Transverse colon (tissue), 4 donors: ENCODE data around the gene ZSCAN5B. TPM values are rescaled to one million over a fixed set of nuclear protein-coding genes. Genes with fewer than 3 reads are reported as not detected.

Experiments used
- DNase-seq: peaks from one replicate; pipeline ENCODE4 v3.0.0-alpha.2; 2019
- H3K27ac ChIP-seq, 4 donors: fragments of 200-600 bp; sonication (generic); 2 replicates each; pipeline ENCODE4 v1.5.1; 2016 to 2018; ENCODE audit warnings: inconsistent platforms in 4 of 4
- H3K27me3 ChIP-seq: fragments of 200-600 bp; sonication (generic); 2 replicates; pipeline ENCODE4 v1.5.1; 2017; ENCODE audit warnings: inconsistent platforms
- H3K36me3 ChIP-seq, 4 donors: fragments of 200-600 bp; sonication (generic); 2 replicates each; pipeline ENCODE4 v1.5.1; 2017 to 2019; ENCODE audit warnings: inconsistent platforms in 4 of 4
- H3K4me1 ChIP-seq, 4 donors: fragments of 200-600 bp; sonication (generic); 2 replicates each; pipeline ENCODE4 v1.5.1; 2017 to 2020; ENCODE audit warnings: inconsistent platforms in 4 of 4
- H3K4me3 ChIP-seq, 4 donors: fragments of 200-600 bp; sonication (generic); 1 replicate in 1 of 4; 2 replicates in 3 of 4; pipeline versions ENCODE4 v1.5.1 to v1.6.1; 2017 to 2019; ENCODE audit warnings: inconsistent platforms in 4 of 4
- H3K9me3 ChIP-seq, 2 donors: fragments of 200-600 bp; sonication (generic); 2 replicates each; pipeline ENCODE4 v1.5.1; 2017 to 2019; ENCODE audit warnings: inconsistent platforms in 2 of 2
- EP300 ChIP-seq: sonication (generic); formaldehyde crosslinking; IDR thresholded peaks from one replicate; pipeline ENCODE4 v1.6.1; 2017; ENCODE audit warnings: antibody characterized with exemption, low read depth
- POLR2A ChIP-seq: fragments of 450-650 bp; IDR thresholded peaks from one replicate; pipeline ENCODE4 v1.6.1; 2016; ENCODE audit warnings: antibody characterized with exemption, mild to moderate bottlenecking, moderate library complexity
- POLR2AphosphoS5 ChIP-seq, 3 donors: sonication (generic); formaldehyde crosslinking; IDR thresholded peaks; one replicate each; pipeline ENCODE4 v1.6.1; 2016; ENCODE audit warnings: antibody characterized with exemption in 3 of 3
- WGBS, 2 donors: methylation state at CpG; one replicate each; pipeline ENCODE4 v1.1.5; 2018; ENCODE audit warnings: low coverage in 1 of 2; 5-methylcytosine and 5-hydroxymethylcytosine counted together
- in situ Hi-C, 4 donors: fragments of 200-750 bp; cut with MboI; loops; one replicate each; pipeline versions ENCODE4 v1.15.0 to v1.15.1; 2017; ENCODE audit warnings: low sequenced_read_pairs in 3 of 4, low pct_ligation_motif_present in 1 of 4, low pct_unique_long_range_greater_than_20kb in 1 of 4
- intact Hi-C: fragments of 100-400 bp; cut with DNase I; formaldehyde crosslinking; loops from one replicate; pipeline ENCODE4 v1.15.1; 2023; ENCODE audit warnings: low total_unique reads
- total RNA-seq, 4 donors: library from RNA; depleted of rRNA; stranded (reverse); fragments of >200 nt; gene quantifications; one replicate each; pipeline ENCODE4 v1.1.0, GENCODE V29; 2016
- TF ChIP-seq, protein P1 (sequence below), 5 experiments: fragments of 200-600 bp in 3 of 5; fragments of 450-650 bp in 2 of 5; sonication (generic) in 3 of 5; IDR thresholded peaks; 1 replicate in 2 of 5; 2 replicates in 3 of 5; pipeline ENCODE4 v1.5.1; 2016 to 2017; ENCODE audit warnings: antibody characterized with exemption in 5 of 5, inconsistent platforms in 3 of 5, mild to moderate bottlenecking in 2 of 5, moderate library complexity in 1 of 5

The ZSCAN5B gene
- total RNA-seq, 4 donors from 2014 or later, result not detected

GRCh38 chr19:56144831-56145230 is 52.8 kb downstream of the ZSCAN5B start:
- no peaks in the 10 kb centered on the region for H3K9me3 ChIP-seq
- in situ Hi-C loops (no loop called here), intact Hi-C loops (no loop called here)
- no peak overlapping the region for H3K27ac ChIP-seq
- H3K4me3 ChIP-seq, result no peak overlapping the region
- 89 to 100% methylated on average over 2 to 12 of the region's 12 CpGs for WGBS, 2 donors
- H3K36me3 ChIP-seq, result peaks cover 0 to 7% (median 0%) of the 10 kb centered on the region in 4 donors
- no peaks in the 10 kb centered on the region for H3K27me3 ChIP-seq
- no peak for DNase-seq
- peaks cover 0 to 25% (median 22%) of the 10 kb centered on the region in 4 donors for H3K4me1 ChIP-seq
- TF ChIP-seq POLR2A (no peak), EP300 (no peak), POLR2AphosphoS5 (IDR thresholded peaks at IDR 0.05) (no peak)
- TF ChIP-seq, protein P1, sequence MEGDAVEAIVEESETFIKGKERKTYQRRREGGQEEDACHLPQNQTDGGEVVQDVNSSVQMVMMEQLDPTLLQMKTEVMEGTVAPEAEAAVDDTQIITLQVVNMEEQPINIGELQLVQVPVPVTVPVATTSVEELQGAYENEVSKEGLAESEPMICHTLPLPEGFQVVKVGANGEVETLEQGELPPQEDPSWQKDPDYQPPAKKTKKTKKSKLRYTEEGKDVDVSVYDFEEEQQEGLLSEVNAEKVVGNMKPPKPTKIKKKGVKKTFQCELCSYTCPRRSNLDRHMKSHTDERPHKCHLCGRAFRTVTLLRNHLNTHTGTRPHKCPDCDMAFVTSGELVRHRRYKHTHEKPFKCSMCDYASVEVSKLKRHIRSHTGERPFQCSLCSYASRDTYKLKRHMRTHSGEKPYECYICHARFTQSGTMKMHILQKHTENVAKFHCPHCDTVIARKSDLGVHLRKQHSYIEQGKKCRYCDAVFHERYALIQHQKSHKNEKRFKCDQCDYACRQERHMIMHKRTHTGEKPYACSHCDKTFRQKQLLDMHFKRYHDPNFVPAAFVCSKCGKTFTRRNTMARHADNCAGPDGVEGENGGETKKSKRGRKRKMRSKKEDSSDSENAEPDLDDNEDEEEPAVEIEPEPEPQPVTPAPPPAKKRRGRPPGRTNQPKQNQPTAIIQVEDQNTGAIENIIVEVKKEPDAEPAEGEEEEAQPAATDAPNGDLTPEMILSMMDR (IDR thresholded peaks at IDR 0.05), result no peak

DNA sequence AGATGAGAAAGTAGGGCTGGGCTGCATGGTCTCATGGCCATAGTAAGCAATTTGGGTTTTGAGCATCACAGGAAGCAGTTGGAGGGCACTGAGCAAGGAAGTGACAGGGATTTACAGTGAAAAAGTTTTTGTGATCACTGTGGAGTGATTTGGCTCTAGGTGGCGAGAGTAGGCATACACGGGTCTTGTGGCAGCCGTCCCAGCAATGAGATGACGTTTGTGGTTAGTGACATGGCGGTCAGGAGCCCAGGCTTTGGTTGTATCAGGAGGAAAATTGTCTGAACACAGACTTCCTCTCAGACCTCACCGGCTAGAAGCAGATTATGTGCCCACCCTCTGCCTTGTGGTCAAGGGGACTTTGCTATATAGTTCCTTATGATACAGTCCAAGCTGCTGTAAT is 53.2 kb downstream of the ZSCAN5B start:
- Histone ChIP-seq H3K27ac (no peak overlapping the region), H3K36me3 (peaks cover 0 to 7% (median 0%) of the 10 kb centered on the region in 4 donors), H3K27me3 (no peaks in the 10 kb centered on the region), H3K4me1 (peaks cover 0 to 27% (median 22%) of the 10 kb centered on the region in 4 donors), H3K4me3 (no peak overlapping the region), H3K9me3 (no peaks in the 10 kb centered on the region)
- no peak for DNase-seq
- no peak for TF ChIP-seq POLR2AphosphoS5 (IDR thresholded peaks at IDR 0.05)
- no peak for TF ChIP-seq EP300
- TF ChIP-seq, protein P1 (IDR thresholded peaks at IDR 0.05), result no peak
- no peak for TF ChIP-seq POLR2A
- intact Hi-C loops (no loop called here), in situ Hi-C loops (no loop called here)
- WGBS, 2 donors, result 79% methylated on average over 6 of the region's 6 CpGs; no CpG with 5 or more reads in 1 of the 2 donors

GRCh38 chr19:56142897-56143434 is 54.6 kb downstream of the ZSCAN5B start:
- in situ Hi-C loops (no loop called here), intact Hi-C loops (no loop called here)
- TF ChIP-seq EP300, result no peak
- TF ChIP-seq POLR2A, result no peak
- no peak for TF ChIP-seq POLR2AphosphoS5 (IDR thresholded peaks at IDR 0.05)
- TF ChIP-seq, protein P1 (IDR thresholded peaks at IDR 0.05), result no peak
- Histone ChIP-seq H3K4me3 (no peak overlapping the region), H3K36me3 (peaks cover 0 to 7% (median 0%) of the 10 kb centered on the region in 4 donors), H3K27me3 (no peaks in the 10 kb centered on the region), H3K27ac (peak overlapping the region; percentile 88 to 93 (median 91)), H3K4me1 (peaks cover 0 to 38% (median 23%) of the 10 kb centered on the region in 4 donors), H3K9me3 (no peaks in the 10 kb centered on the region)
- WGBS, 2 donors, result 80% methylated on average over 4 of the region's 4 CpGs; no CpG with 5 or more reads in 1 of the 2 donors
- no peak for DNase-seq

- in situ Hi-C loops (no loop called here), intact Hi-C loops (no loop called here)
- H3K9me3 ChIP-seq, result no peaks in the 10 kb centered on the region
- H3K4me1 ChIP-seq, result peaks cover 0 to 44% (median 28%) of the 10 kb centered on the region in 4 donors
- peak overlapping the region; percentile 88 to 93 (median 91) for H3K27ac ChIP-seq
- H3K36me3 ChIP-seq, result peaks cover 0 to 7% (median 0%) of the 10 kb centered on the region in 4 donors
- H3K4me3 ChIP-seq, result peak overlapping the region in 3 of 4 donors; percentile 36 to 64 (median 48)
- TF ChIP-seq, protein P1 (IDR thresholded peaks at IDR 0.05), result no peak
- TF ChIP-seq EP300, result no peak
- peak in 1 of 3 donors; percentile 31 for TF ChIP-seq POLR2AphosphoS5 (IDR thresholded peaks at IDR 0.05)
- WGBS, 2 donors, result 44 to 50% methylated on average over 6 to 17 of the region's 17 CpGs
- no peaks in the 10 kb centered on the region for H3K27me3 ChIP-seq
- peak; percentile 64 for DNase-seq
Observed at GRCh38 chr19:56142087-56142787, 55.3 kb downstream of the ZSCAN5B start.
